Caco-2 (cell line): Measurements from ENCODE around the gene ELMO1. TPM values are rescaled to one million over a fixed set of nuclear protein-coding genes. Genes with fewer than 3 reads are reported as not detected.

Experiments used
- BruUV-seq: library from RNA; stranded (reverse); fragments of 400-500 nt; replicated peaks from 2 replicates; lab custom pipeline; 2021; lab: Mats Ljungman, UMichigan
- CTCF ChIA-PET: fragments of 300-600 bp; sonication (Branson Sonifier 250); formaldehyde crosslinking; loops from one replicate; lab custom pipeline; 2022; ENCODE audit warnings: antibody characterized with exemption; lab: Charles Lee
- POLR2A ChIA-PET: fragments of 300-600 bp; sonication (Branson Sonifier 250); formaldehyde crosslinking; loops from one replicate; lab custom pipeline; 2022; ENCODE audit warnings: antibody characterized with exemption; lab: Charles Lee
- DNase-seq, 2 experiments: peaks; one replicate each; pipeline versions ENCODE4 v3.0.0 to v3.0.0-alpha.2; 2020 to 2022
- H3K27me3 ChIP-seq: replicated peaks from 2 replicates; pipeline ENCODE4 v1.6.0; 2011; ENCODE audit warnings: low read length; ENCODE audit not compliant: control insufficient read depth, insufficient read depth
- H3K36me3 ChIP-seq: 2 replicates; pipeline ENCODE4 v1.5.1; 2011; ENCODE audit warnings: low read length; ENCODE audit not compliant: control insufficient read depth, insufficient read depth
- H3K4me1 ChIP-seq: fragments of 250-450 bp; sonication (Bioruptor Pico); 2 replicates; pipeline ENCODE4 v1.5.1; 2020; ENCODE audit warnings: mild to moderate bottlenecking
- H3K4me3 ChIP-seq: 2 replicates; pipeline ENCODE4 v1.5.1; 2011; ENCODE audit warnings: low read depth, mild to moderate bottlenecking, control low read depth, low read length
- H3K9me3 ChIP-seq: fragments of 250-450 bp; sonication (Bioruptor Pico); 2 replicates; pipeline ENCODE4 v1.5.1; 2020; ENCODE audit warnings: mild to moderate bottlenecking, moderate library complexity
- H3K27ac Mint-ChIP-seq: one replicate; pipeline ENCODE4 v1.8.0; 2022; ENCODE audit warnings: mixed read lengths; ENCODE audit not compliant: unreplicated experiment
- H3K27me3 Mint-ChIP-seq: one replicate; pipeline ENCODE4 v1.8.0; 2022; ENCODE audit warnings: mixed read lengths; ENCODE audit not compliant: insufficient read depth, unreplicated experiment
- H3K36me3 Mint-ChIP-seq: one replicate; pipeline ENCODE4 v1.8.0; 2022; ENCODE audit warnings: mild to moderate bottlenecking, mixed read lengths; ENCODE audit not compliant: insufficient read depth, unreplicated experiment
- H3K4me1 Mint-ChIP-seq: one replicate; pipeline ENCODE4 v1.8.0; 2022; ENCODE audit warnings: low read depth, mixed read lengths; ENCODE audit not compliant: unreplicated experiment
- H3K4me3 Mint-ChIP-seq: one replicate; pipeline ENCODE4 v1.8.0; 2022; ENCODE audit warnings: mild to moderate bottlenecking, moderate library complexity, mixed read lengths; ENCODE audit not compliant: unreplicated experiment
- H3K9me3 Mint-ChIP-seq: one replicate; pipeline ENCODE4 v1.8.0; 2022; ENCODE audit warnings: mixed read lengths; ENCODE audit not compliant: unreplicated experiment
- intact Hi-C: fragments of 100-400 bp; cut with micrococcal nuclease; formaldehyde crosslinking; loops from one replicate; pipeline ENCODE4 v1.10.0; 2022; ENCODE audit not compliant: unreplicated experiment
- total RNA-seq: library from RNA; stranded (reverse); gene quantifications from 2 replicates; pipeline ENCODE4 v1.2.3, GENCODE V29; 2022
- TF ChIP-seq, protein P1 (sequence below), 2 experiments: fragments of 200-600 bp in 1 of 2; IDR thresholded peaks; 1 replicate in 1 of 2; 2 replicates in 1 of 2; pipeline versions ENCODE4 v1.5.1 to v1.8.0; 2011 to 2022; ENCODE audit warnings: antibody characterized with exemption in 1 of 2, control low read depth in 1 of 2, inconsistent platforms in 1 of 2, low read depth in 1 of 2, low read length in 1 of 2, mild to moderate bottlenecking in 1 of 2, moderate library complexity in 1 of 2; ENCODE audit not compliant: insufficient read depth in 1 of 2, severe bottlenecking in 1 of 2, unreplicated experiment in 1 of 2

ELMO1 gene
- total RNA-seq, 1 experiment from 2014 or later = 0.14 TPM

DNA sequence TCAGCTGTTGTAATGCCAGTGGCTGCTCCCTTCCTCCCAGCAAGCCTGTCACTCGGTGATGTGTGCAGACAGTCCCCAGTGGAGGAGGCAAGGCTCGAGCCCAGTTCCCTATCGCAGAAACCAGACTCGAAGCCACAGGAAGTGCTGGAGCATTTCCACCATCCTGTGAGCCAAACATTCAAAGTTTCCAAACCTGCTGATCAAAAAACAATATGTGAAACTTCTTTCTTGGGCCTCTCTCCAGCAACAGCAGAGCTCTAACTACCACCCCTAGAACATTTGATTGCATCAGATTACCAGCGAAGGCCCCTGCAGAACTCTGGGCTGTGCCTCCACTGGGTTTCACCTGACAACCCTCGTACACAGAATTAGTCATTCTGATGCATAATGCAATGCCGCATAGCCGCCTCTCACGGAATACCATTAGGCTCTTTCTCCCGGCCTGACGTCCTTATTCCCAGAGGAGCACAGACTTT is 94.0 kb downstream of the ELMO1 start:
- Mint-ChIP-seq H3K27me3 (peaks cover 3% of the 10 kb centered on the region), H3K27ac (no peak overlapping the region), H3K4me1 (no peaks in the 10 kb centered on the region), H3K4me3 (no peak overlapping the region), H3K9me3 (no peaks in the 10 kb centered on the region), H3K36me3 (no peaks in the 10 kb centered on the region)
- no peak overlapping the region for H3K4me3 ChIP-seq
- intact Hi-C loops = no loop called here
- no peaks in the 10 kb centered on the region for H3K27me3 ChIP-seq
- H3K9me3 ChIP-seq = no peaks in the 10 kb centered on the region
- no TSS peak for BruUV-seq
- no peaks in the 10 kb centered on the region for H3K4me1 ChIP-seq
- ChIA-PET POLR2A (no interaction called here), CTCF (no interaction called here)
- TF ChIP-seq, protein P1, sequence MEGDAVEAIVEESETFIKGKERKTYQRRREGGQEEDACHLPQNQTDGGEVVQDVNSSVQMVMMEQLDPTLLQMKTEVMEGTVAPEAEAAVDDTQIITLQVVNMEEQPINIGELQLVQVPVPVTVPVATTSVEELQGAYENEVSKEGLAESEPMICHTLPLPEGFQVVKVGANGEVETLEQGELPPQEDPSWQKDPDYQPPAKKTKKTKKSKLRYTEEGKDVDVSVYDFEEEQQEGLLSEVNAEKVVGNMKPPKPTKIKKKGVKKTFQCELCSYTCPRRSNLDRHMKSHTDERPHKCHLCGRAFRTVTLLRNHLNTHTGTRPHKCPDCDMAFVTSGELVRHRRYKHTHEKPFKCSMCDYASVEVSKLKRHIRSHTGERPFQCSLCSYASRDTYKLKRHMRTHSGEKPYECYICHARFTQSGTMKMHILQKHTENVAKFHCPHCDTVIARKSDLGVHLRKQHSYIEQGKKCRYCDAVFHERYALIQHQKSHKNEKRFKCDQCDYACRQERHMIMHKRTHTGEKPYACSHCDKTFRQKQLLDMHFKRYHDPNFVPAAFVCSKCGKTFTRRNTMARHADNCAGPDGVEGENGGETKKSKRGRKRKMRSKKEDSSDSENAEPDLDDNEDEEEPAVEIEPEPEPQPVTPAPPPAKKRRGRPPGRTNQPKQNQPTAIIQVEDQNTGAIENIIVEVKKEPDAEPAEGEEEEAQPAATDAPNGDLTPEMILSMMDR (IDR thresholded peaks at IDR 0.05; ENCODE audit: insufficient read depth in 1 of 2, low read depth in 1 of 2, low read length in 1 of 2, severe bottlenecking in 1 of 2, unreplicated experiment in 1 of 2) = no peak
- no peaks in the 10 kb centered on the region for H3K36me3 ChIP-seq
- DNase-seq = no peak

DNA sequence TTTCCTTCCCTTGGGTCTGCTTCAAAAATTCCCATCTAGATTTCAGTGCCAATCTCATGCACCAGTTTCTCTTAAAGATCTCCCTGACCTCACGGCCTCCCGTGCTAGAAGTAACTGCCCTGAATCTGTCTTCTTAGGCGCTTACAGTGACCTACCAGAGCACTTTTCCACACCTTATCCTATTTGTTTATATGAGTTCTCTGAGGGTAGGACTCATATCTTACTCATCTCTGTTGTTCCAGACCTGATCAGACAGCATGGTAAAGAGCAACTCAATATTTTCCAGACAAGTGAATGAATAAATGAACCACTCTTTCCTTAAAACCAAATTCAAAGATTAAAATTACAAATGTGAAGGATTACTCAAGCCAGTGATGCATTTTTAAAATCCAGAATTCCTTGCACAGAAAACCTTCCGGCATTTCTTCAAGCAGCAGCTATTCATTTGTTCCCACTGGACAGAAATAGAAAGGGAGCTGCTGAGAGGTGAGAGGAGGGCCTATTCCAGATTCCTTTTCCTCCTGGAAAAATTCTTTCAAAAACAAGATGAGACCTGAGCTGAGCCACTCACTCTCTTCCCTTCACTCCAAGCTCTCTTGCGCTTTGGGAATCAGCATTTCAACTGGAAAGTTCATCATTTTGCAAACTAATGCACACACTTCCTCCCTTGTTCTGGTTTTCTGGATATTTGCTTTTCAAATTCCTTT is 94.6 kb downstream of the ELMO1 start:
- ChIA-PET CTCF (interaction anchor here (1.3 kb wide), 1 partner anchor 70 kb away, joined by 4 read pairs; no protein-coding TSS in a partner anchor), POLR2A (no interaction called here)
- H3K4me3 Mint-ChIP-seq = no peak overlapping the region
- H3K9me3 Mint-ChIP-seq = no peaks in the 10 kb centered on the region
- H3K4me3 ChIP-seq = no peak overlapping the region
- H3K36me3 Mint-ChIP-seq = no peaks in the 10 kb centered on the region
- DNase-seq = no peak
- no peaks in the 10 kb centered on the region for H3K4me1 ChIP-seq
- TF ChIP-seq, protein P1 (IDR thresholded peaks at IDR 0.05; ENCODE audit: insufficient read depth in 1 of 2, low read depth in 1 of 2, low read length in 1 of 2, severe bottlenecking in 1 of 2, unreplicated experiment in 1 of 2) = no peak
- intact Hi-C loops = loop anchor here (1.0 kb wide), 2 partner anchors 70 to 146 kb away; no protein-coding TSS in a partner anchor
- peaks cover 4% of the 10 kb centered on the region for H3K27me3 Mint-ChIP-seq
- no peaks in the 10 kb centered on the region for H3K9me3 ChIP-seq
- no peak overlapping the region for H3K27ac Mint-ChIP-seq
- no peaks in the 10 kb centered on the region for H3K4me1 Mint-ChIP-seq
- no peaks in the 10 kb centered on the region for H3K36me3 ChIP-seq
- no peaks in the 10 kb centered on the region for H3K27me3 ChIP-seq
- no TSS peak for BruUV-seq

DNA sequence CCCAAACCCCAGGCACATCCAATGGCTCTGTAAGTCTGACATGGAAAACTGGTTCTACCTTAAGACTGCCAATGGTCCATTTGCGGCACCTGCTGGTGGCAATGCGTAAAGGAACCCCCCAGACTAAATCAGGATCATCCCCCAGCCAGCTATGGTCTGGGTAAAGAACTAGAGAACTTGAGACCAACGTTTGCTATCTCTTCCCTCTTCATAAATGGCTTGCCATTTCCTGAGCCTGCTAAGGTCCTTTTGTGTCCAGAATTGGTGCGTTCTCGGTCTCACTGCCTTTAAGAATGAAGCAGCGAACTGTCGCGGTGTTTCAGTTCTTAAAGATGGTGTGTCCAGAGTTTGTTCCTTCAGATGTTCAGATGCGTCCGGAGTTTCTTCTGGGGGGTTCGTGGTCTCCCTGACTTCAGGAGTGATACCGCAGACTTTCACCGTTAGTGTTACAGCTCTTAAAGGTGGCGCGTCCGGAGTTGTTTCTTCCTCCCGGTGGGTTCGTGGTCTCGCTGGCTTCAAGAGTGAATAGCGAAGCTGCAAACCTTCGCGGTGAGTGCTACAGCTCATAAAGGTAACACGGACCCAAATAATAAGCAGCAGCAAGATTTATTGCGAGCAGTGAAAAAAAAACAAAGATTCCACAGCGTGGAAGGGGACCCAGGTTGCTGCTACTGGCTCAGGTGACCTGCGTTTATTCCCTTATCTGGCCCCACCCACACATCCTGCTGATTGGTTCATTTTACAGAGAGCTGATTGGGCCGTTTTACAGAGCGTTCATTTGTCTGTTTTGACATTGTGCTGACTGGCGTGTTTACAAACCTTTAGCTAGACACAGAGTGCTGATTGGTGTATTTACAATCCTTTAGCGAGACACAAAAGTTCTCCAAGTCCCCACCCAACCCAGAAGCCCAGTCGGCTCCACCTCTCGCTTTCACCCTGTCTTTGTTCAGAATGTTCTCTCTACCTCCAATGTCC is 95.4 kb downstream of the ELMO1 start:
- no peak overlapping the region for H3K27ac Mint-ChIP-seq
- H3K4me1 Mint-ChIP-seq = no peaks in the 10 kb centered on the region
- ChIA-PET POLR2A (no interaction called here), CTCF (interaction anchor here (1.3 kb wide), 1 partner anchor 69 kb away, joined by 4 read pairs; no protein-coding TSS in a partner anchor)
- no peak overlapping the region for H3K4me3 ChIP-seq
- H3K9me3 Mint-ChIP-seq = no peaks in the 10 kb centered on the region
- TF ChIP-seq, protein P1 (IDR thresholded peaks at IDR 0.05; ENCODE audit: insufficient read depth in 1 of 2, low read depth in 1 of 2, low read length in 1 of 2, severe bottlenecking in 1 of 2, unreplicated experiment in 1 of 2) = peak; percentile 51 to 55
- no peaks in the 10 kb centered on the region for H3K4me1 ChIP-seq
- no peaks in the 10 kb centered on the region for H3K9me3 ChIP-seq
- BruUV-seq = no TSS peak
- no peak overlapping the region for H3K4me3 Mint-ChIP-seq
- peak; percentile 42 to 45 for DNase-seq
- intact Hi-C loops = loop anchor here (1.0 kb wide), 3 partner anchors 69 to 145 kb away; no protein-coding TSS in a partner anchor
- H3K36me3 Mint-ChIP-seq = no peaks in the 10 kb centered on the region
- H3K36me3 ChIP-seq = no peaks in the 10 kb centered on the region
- H3K27me3 ChIP-seq = no peaks in the 10 kb centered on the region
- peaks cover 4% of the 10 kb centered on the region for H3K27me3 Mint-ChIP-seq
